Measurements from ENCODE around the gene COPS9.

The COPS9 gene

GRCh38 chr2:240132651-240132980 is 3.5 kb downstream of the COPS9 start:
- DNase-seq = no peak

DNA sequence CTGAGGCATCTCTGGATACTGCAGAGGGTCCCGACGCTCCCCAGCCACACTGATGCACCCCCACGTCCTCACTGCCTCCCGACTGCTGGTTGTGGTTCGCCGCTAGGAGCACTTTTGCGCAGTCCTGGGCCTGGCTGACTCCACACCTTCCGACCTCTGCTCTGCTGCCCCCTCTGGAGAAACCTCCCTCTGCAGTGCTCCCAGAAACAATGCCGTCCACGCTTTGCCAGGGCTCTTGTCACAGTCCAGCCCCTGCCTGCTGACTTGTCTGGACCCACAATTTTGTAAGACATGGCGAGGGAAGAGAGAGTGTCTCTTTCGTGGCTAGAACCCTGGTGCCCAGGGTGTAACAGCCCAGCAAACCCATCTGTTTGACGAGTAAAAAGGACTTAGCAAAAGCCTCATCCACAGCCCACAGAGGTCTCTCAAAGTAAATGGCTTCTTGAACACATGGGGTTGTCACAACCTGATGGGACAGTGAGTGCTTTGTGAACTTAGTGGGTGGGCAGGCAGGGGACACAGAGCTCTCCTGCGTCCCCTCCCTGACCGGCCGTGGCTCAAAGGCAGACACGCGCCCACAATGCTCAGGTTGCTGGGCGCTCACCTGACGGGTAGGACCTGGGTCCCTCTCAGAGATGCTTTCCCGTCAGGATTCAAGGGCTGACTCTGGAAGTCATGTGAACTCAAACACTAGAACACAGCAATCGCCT is 4.0 kb downstream of the COPS9 start:
- DNase-seq = no peak

DNA sequence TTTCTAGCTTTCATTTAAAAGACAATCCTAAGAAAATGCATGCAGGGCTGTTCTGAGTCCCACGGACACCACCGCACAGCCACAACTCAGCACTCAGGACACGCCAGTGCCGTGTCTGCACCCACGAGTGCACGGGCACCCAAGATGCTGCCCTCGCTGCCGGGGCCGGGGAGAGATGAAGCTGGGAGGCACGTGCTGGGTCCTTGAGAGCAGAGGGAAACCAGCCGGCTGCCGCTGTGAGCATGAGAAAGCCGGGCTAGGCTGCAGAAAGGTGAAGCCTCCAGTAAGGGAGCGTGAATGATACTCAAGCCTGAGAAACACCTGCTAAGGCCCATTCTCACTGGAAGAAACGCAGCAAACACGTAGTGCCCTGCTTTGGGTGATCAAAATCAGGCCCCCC is 4.8 kb downstream of the COPS9 start:
- no peak for DNase-seq

DNA sequence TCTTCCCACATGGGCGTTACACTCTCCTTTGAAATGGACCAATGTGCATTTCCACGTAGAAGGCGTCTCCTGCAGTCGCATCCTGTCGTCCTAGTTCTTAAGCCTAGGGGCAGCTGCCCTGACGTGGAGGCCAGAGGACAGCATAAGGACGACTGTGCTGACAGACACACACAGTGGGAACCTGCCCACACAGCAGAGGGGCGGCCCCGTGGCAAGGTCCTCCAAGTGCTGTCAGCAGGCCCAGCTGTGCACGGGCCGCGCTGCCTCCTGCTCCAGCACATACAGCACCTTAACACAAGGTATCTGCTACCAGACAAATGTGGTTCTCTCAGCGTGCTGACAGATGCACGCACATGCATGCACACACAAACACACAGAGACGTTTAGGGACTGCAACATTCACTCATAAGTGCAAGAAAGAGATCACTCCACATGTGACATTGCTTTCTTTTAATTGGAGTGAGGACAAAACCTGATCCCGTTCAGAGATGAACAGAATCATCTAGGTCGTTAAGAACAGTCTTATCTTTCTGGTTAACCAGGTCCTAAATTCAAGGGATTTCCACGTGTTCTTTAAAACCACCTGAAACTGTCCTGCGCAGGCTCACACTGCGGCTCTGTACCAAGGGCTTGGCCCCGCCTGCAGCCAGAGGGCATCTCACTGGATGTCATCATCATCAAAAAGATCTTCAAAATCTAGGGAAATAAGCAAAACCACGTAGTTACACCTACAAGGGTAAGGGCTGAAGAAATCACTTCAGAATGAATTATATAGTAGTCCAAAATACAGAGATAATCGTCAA is 5.5 kb downstream of the COPS9 start:
- DNase-seq = no peak

DNA sequence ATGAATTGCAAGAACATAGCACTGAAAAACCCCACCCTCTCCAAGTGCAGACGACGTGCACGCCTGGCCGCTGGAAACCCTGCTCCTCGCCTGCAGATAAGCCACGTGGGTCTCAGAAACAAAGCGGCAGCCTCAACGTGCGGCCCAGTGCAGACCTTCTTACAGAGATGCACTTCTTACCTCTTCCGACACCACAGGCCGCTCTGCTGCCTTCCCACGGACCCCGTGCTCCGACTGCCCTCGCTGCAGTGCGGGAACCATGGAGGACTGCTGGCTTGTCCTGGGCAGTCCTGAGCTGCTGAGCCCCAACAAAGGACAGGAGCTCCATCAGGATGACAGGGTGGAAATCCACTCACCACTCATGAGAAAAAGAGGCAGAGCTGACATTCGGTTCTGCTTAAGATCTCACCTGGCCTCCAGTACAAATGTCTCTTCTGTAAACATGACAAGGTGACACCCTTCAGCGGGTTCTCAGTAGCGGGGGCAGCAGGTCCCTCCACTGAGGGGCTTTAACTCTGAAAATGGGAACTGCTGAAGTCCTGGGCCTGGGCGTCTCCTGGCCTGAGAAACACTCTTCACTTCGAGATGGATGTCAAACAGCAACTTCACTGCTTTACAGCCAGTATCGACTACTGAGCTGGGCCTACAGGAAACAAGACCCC is 6.2 kb downstream of the COPS9 start:
- no peak for DNase-seq

DNA sequence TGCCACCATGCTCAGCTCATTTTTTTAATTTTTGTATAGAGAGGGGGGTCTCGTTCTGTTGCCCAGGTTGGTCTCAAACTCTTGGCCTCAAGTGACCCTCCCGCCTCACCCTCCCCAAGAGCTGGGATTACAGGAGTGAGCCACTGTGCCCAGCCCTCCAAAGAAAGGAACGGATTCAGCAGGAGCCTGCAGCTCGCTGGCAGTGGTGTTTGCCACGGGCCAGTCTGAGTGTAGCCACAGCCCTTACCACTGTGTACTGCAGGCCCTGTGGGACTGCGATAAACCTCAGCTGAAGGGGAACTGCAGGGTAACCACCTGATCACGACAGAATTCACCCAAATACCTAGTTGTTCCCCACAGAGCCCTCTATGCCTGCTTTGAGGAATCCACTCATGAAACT is 6.8 kb downstream of the COPS9 start:
- DNase-seq = no peak

DNA sequence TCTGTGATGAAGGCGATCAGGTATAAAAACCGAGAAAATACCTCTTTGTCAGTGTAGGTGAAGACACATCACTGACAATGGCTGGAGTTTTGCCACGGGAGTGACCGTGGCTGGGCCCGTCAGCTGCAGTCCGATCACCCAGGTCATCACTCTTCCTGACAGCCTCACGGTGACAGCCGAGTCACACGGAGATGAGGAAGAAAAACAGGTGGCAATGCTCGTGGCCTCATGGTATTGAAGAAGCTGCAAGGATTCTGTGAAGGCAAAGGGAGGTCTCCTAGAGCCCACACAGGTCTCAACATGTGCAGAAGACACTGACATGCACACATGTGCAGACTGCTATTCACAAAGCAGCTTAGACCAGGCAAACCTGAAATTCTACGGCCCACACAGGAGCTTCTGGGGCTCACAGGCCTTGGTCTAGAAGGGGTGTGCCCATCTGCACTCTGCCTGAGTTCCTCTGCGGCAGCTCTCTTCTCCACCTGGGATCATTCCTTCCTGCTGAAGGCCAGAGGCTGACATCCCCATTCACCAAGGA is 7.4 kb downstream of the COPS9 start:
- no peak for DNase-seq

DNA sequence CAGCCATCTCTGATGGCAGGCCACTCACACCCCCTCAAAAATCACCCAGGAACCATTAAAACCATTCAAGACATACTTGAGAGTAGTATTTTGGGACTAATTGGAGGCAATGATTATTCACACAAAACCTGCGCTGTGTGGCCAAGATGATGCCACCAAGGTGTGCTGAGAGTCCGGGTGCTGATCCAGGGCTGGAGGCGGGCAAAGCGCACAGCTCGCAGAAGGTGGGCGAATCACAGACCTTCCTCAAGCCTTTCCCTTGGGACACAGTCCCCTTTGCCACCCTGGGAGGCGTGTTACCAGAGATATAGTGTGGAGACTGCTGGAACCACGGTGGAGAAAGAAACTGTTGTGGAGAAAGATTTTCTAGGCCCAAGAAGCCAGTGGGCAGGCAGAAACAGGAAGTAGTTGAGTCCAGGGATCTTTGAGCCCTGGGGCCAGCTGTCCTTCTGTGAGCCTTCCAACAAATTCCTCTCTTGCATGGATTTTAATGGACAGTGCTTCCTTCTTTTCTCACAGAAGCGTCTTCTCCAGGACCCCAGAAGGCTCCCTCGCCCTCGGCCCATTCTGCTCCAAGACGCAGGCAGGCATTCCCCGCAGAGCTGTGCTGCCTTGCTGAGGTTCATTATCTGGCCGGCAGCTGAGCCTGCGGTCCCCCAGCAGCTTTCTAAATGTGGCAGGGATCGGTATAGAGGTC is 8.0 kb downstream of the COPS9 start:
- DNase-seq = no peak

DNA sequence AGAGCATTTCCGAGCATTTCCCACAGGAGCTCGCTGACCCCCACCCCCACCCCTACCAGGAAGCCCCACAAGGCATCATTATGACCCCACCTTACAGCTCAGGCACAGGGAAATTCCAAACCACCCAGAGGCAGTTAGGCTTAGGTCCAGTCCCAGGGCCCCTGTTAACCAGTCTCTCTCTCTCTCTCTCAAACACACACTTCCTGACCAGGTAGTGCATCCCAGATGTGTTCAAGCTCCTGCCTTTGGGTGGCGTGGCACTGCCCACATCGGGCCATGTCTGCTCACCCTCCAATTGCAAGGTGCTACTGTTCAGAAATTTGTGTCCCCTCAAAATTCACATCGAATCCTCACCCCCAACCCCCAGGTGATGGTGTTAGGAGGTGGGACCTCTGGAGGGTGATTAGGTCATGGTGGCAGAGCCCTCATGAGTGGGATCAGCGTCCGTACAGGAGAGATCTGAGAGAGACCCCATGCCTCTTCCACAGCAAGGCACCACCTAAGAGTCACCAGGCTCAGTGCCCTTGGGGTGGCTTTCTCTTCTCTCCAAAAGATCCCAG is 8.8 kb downstream of the COPS9 start:
- no peak for DNase-seq

DNA sequence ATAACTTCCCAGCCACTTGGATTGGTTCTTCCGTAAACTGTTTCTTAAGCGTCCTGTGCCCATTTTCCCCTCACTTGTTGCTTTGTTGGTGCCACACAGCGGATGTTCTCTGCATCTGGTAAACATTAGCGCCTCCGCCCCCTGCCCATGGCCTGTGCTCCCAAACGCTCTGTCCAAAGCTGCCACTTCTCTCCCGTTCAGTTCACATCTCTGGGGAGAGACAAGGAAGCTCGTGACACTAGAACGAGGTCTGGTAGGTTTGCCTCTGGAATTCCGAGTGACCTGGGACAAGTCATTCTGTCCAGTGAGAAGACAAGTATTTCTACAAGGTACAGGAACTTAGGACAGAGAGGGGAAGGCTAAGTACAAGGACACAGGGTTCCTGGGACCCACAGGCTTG is 9.4 kb downstream of the COPS9 start:
- no peak for DNase-seq

- DNase-seq = no peak
Observed at GRCh38 chr2:240125742-240126141, 10.4 kb downstream of the COPS9 start.

DNA sequence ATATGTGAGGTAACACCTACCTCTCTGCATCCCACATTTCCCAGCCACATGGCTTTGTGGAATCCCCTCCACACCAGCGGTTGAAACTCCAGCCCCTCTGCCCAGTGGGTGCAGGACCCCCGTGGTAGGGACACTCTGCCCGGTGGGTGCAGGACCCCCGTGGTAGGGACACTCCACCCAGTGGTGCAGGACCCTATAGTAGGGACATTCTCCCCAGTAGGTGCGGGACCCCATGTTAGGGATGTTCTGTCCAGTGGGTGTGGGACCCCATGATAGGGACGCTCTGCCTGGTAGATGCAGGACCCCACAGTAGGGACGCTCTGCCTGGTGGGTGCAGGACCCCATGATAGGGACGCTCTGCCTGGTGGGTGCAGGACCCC is 11.5 kb downstream of the COPS9 start:
- no peak for DNase-seq

DNA sequence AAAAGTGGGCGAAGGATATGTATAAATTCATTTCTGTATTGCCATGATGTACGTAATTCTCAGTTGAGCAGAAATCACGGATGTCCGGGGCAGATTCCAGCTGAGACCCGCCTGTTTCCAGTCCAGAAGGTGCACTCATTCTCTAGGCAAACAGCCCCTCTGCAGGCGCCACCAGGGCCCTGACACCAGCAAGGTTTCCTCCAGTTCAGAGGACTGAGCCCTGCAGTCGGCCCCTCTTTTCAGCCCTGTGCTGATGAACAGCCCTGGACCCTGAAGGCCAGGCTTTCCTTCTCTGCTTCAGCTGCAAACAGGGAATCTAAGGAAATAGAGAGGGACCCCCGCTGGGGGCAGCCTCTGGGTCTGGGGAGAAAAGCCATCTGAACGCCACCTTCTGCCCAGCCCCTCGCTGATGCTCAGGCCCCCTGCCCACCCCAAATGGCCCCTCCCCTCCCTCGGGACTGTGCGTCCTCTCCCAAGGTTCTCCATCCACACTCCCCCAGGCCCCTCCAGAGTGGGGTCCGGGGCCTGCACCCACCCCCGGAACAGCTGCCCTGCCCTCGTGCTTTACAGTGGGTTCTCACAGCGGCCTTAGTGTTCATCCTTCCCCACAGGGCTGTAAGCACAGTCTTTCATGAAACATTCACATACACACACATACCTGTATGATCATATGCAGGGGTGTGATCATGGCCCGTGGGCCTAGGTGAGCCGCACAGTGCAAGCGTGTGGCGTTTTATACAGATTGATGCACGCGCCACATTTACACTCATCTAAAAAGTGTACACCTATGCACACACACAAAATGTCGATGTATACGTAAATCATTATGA is 12.1 kb downstream of the COPS9 start:
- no peak for DNase-seq

DNA sequence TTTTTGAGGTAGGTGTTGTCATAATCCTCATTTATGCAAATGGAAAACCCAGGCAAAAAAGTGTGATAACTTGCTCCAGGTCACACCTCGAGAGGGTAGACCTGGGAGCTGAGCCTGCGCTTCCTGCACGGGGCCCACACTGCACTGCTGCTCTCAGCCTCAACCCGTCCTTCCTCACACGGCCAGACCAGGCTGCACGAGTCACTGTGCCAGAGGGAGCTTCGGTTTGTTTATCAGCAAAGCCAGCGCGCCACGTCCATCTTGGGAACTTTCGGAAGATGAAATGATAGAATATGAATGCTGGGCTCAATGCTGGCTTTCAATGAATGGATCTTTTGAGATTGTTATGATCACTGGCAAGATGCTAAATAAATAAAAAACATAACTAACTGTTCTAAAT is 14.4 kb downstream of the COPS9 start:
- DNase-seq = no peak

GRCh38 chr2:240121190-240121589 is 14.9 kb downstream of the COPS9 start:
- DNase-seq = no peak

GRCh38 chr2:240114233-240114632 is 21.9 kb downstream of the COPS9 start:
- no peak for DNase-seq

DNA sequence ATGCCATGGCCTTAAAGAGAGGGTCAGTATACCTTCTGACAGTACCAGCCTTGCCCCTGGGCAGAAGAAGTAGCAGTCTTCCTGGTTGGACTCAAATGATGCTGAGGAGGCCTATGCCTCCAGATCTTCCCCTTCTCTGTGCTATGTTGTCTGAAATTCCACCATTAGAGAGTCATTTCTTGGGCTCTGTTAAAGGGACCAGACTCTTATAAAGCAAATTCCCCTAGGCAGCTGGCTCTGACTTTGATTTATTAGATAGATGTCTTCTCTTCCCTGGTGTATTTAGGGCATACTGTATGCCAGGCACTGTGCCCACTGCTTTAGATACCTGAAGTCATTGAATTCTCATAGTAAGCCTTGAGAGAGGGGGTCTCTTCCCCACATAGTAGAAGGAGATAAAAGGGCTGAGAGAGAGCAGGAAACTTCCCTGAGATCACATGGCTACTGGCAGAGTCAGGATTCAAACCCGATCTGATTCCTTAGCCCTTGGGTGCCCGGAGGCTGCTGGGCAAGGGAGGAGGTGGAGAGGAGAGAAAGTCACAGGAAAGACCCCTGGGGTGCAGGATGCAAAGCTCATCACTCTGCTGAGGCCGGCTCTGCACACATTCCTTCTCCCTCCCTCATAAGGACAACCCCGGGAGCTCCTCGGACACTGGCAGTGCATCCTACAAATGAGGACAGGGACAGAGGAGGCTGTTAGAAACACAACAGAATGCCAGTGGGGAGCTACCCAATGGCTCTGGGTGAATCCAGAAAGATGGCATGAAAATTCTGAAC is 23.0 kb downstream of the COPS9 start:
- DNase-seq = no peak

- DNase-seq = no peak
Observed at GRCh38 chr2:240111253-240111652, 24.9 kb downstream of the COPS9 start.

- DNase-seq = no peak
Observed at GRCh38 chr2:240109386-240109785, 26.7 kb downstream of the COPS9 start.

DNA sequence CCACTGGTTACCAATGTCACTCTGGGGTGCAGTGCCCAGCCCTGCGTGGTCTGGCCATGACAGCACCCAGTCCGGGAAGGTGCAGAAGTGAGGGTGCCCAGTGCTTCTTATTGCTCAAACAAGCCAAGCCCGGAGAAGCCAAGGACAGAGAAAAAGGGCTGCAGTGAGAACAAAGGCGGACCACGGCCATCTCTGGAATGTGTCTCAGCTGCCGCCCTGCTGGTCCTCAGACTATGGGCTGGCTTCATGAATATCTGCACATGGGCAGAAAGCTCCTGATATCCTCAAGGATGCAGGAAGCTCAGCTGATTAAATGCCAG is 28.7 kb downstream of the COPS9 start:
- no peak for DNase-seq

GRCh38 chr2:240106765-240107476 is 29.2 kb downstream of the COPS9 start:
- no peak for DNase-seq

Measured in NCI-H1092 (cell line).